OCI-LY1 (cell line): Measurements from ENCODE around the gene RPS6KA2.

ENCODE experiments used
- H2AFZ ChIP-seq: fragments of 200-600 bp; sonication (generic), shearing (Covaris generic); 2 replicates; pipeline ENCODE4 v1.6.0; 2014; ENCODE audit warnings: antibody characterized with exemption, mild to moderate bottlenecking, low read length
- H3F3A ChIP-seq: fragments of 200-600 bp; sonication (generic), shearing (Covaris generic); 2 replicates; pipeline ENCODE4 v1.6.0; 2014; ENCODE audit warnings: mild to moderate bottlenecking, antibody characterized with exemption, low read length, moderate library complexity; ENCODE audit not compliant: insufficient read depth
- H3K27ac ChIP-seq: fragments of 200-600 bp; sonication (generic); 2 replicates; pipeline ENCODE4 v1.5.1; 2014; ENCODE audit warnings: low read length, mixed run types, mild to moderate bottlenecking, low read depth; ENCODE audit not compliant: poor library complexity, severe bottlenecking
- H3K27me3 ChIP-seq: fragments of 200-600 bp; sonication (generic); 2 replicates; pipeline ENCODE4 v1.6.0; 2014; ENCODE audit warnings: antibody characterized with exemption, mild to moderate bottlenecking, low read length, moderate library complexity; ENCODE audit not compliant: insufficient read depth
- H3K36me3 ChIP-seq: fragments of 200-600 bp; sonication (generic); 2 replicates; pipeline ENCODE4 v1.6.1; 2014; ENCODE audit warnings: mild to moderate bottlenecking, antibody characterized with exemption, low read length, moderate library complexity, mixed read lengths; ENCODE audit not compliant: insufficient read depth
- H3K4me1 ChIP-seq: fragments of 200-600 bp; sonication (generic); 2 replicates; pipeline ENCODE4 v1.5.1; 2014; ENCODE audit warnings: mild to moderate bottlenecking, low read length, moderate library complexity; ENCODE audit not compliant: insufficient read depth, severe bottlenecking
- H3K4me2 ChIP-seq: fragments of 200-600 bp; sonication (generic), shearing (Covaris generic); 2 replicates; pipeline ENCODE4 v1.6.1; 2014; ENCODE audit warnings: low read length
- H3K4me3 ChIP-seq: fragments of 200-600 bp; sonication (generic); 2 replicates; pipeline ENCODE4 v1.5.1; 2014; ENCODE audit warnings: low read length, low read depth, mild to moderate bottlenecking, mixed read lengths; ENCODE audit not compliant: poor library complexity, severe bottlenecking
- H3K79me2 ChIP-seq: fragments of 200-600 bp; shearing (Covaris generic); 2 replicates; pipeline ENCODE4 v1.6.1; 2016; ENCODE audit warnings: mixed run types, low read length, mixed read lengths; ENCODE audit not compliant: insufficient read depth
- H3K9ac ChIP-seq: fragments of 200-600 bp; sonication (generic), shearing (Covaris generic); 2 replicates; pipeline ENCODE4 v1.6.1; 2014; ENCODE audit warnings: mild to moderate bottlenecking, low read length, mixed read lengths
- H3K9me2 ChIP-seq: fragments of 200-600 bp; sonication (generic), shearing (Covaris generic); 2 replicates; pipeline ENCODE4 v1.6.1; 2014; ENCODE audit warnings: low read depth, mild to moderate bottlenecking, low read length, mixed read lengths
- H3K9me3 ChIP-seq: fragments of 200-600 bp; shearing (Covaris generic); 2 replicates; pipeline ENCODE4 v1.6.1; 2014; ENCODE audit warnings: low read length, mixed read lengths
- H4K20me1 ChIP-seq: fragments of 200-600 bp; sonication (generic), shearing (Covaris generic); 2 replicates; pipeline ENCODE4 v1.6.0; 2016; ENCODE audit warnings: mild to moderate bottlenecking, low read length; ENCODE audit not compliant: insufficient read depth
- EZH2 ChIP-seq: fragments of 200-600 bp; sonication (generic), shearing (Covaris generic); IDR thresholded peaks from 2 replicates; pipeline ENCODE4 v1.8.0; 2017; ENCODE audit warnings: borderline replicate concordance, mixed run types, mild to moderate bottlenecking, antibody characterized with exemption, low read length, moderate library complexity, mixed read lengths
- TF ChIP-seq, protein P1 (sequence below): fragments of 200-600 bp; sonication (generic), shearing (Covaris generic); IDR thresholded peaks from 2 replicates; pipeline ENCODE4 v1.5.1; 2017; ENCODE audit warnings: mild to moderate bottlenecking, antibody characterized with exemption, low read length, moderate library complexity, mixed read lengths

The RPS6KA2 gene

DNA sequence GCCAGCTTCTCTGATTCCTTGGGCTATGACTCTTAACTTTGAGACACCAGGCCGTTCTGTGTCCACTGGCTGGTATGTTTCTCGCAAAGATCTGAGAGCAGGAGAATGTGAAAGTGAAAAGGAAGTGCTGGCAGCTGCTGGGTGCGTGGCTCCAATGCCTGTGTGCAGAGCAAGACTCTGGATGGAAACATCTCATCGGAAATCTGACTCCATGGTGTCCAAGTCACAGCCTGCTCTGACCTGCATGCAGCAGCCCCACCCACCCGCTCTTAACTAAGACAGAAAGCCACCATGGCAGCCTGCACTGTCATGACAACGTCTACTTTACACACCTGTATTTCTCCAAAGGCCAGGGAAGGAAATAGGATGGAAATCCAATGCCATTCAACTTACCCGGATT lies 178.0 kb downstream of the RPS6KA2 start:
- no peak overlapping the region for H3K27ac ChIP-seq

DNA sequence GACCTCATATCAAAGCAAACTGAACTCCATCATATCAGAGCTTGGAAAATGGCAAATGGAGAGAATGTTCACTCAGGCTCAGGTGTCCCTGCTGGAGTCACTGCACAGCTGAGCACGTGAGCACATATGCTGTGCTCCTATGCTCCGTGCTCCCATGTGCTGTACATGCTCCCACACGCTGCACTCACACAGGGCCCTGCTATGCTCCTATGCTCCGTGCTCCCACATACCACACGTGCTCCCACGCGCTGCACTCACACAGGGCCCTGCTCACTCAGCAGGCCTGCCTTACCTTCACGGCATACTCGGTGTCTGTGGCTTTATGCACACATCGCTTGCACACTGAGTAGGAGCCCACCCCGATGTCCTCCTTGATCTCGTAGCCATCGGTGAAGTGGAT lies 178.6 kb downstream of the RPS6KA2 start:
- Histone ChIP-seq H3K4me1 (no peaks in the 10 kb centered on the region), H3K9me2 (no peaks in the 10 kb centered on the region), H3K9ac (no peak overlapping the region), H3K27ac (no peak overlapping the region), H3K4me3 (no peak overlapping the region), H3K79me2 (no peaks in the 10 kb centered on the region), H4K20me1 (no peaks in the 10 kb centered on the region), H3F3A (no peaks in the 10 kb centered on the region), H2AFZ (no peak overlapping the region), H3K27me3 (0 out of 2 replicates have a peak, but pooled peaks cover 3% of the 10 kb centered on the region), H3K36me3 (no peaks in the 10 kb centered on the region; the same call in 1 of the 2 replicates), H3K9me3 (no peaks in the 10 kb centered on the region), H3K4me2 (no peak overlapping the region)
- TF ChIP-seq EZH2: no peak
- TF ChIP-seq, protein P1, sequence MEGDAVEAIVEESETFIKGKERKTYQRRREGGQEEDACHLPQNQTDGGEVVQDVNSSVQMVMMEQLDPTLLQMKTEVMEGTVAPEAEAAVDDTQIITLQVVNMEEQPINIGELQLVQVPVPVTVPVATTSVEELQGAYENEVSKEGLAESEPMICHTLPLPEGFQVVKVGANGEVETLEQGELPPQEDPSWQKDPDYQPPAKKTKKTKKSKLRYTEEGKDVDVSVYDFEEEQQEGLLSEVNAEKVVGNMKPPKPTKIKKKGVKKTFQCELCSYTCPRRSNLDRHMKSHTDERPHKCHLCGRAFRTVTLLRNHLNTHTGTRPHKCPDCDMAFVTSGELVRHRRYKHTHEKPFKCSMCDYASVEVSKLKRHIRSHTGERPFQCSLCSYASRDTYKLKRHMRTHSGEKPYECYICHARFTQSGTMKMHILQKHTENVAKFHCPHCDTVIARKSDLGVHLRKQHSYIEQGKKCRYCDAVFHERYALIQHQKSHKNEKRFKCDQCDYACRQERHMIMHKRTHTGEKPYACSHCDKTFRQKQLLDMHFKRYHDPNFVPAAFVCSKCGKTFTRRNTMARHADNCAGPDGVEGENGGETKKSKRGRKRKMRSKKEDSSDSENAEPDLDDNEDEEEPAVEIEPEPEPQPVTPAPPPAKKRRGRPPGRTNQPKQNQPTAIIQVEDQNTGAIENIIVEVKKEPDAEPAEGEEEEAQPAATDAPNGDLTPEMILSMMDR: no peak

More for the DNA sequence above, 178.0 kb downstream of the RPS6KA2 start:
- H3K9me3 ChIP-seq: no peaks in the 10 kb centered on the region
- no peak overlapping the region for H3K4me2 ChIP-seq
- H4K20me1 ChIP-seq: no peaks in the 10 kb centered on the region
- no peak overlapping the region for H3K4me3 ChIP-seq
- H3K79me2 ChIP-seq: no peaks in the 10 kb centered on the region
- H3K9ac ChIP-seq: no peak overlapping the region
- no peaks in the 10 kb centered on the region for H3F3A ChIP-seq
- TF ChIP-seq EZH2: no peak
- TF ChIP-seq, protein P1: no peak
- H3K4me1 ChIP-seq: no peaks in the 10 kb centered on the region
- no peak overlapping the region for H2AFZ ChIP-seq
- no peaks in the 10 kb centered on the region; the same call in 1 of the 2 replicates for H3K36me3 ChIP-seq
- no peaks in the 10 kb centered on the region for H3K9me2 ChIP-seq
- H3K27me3 ChIP-seq: 0 out of 2 replicates have a peak, but pooled peaks cover 3% of the 10 kb centered on the region

DNA sequence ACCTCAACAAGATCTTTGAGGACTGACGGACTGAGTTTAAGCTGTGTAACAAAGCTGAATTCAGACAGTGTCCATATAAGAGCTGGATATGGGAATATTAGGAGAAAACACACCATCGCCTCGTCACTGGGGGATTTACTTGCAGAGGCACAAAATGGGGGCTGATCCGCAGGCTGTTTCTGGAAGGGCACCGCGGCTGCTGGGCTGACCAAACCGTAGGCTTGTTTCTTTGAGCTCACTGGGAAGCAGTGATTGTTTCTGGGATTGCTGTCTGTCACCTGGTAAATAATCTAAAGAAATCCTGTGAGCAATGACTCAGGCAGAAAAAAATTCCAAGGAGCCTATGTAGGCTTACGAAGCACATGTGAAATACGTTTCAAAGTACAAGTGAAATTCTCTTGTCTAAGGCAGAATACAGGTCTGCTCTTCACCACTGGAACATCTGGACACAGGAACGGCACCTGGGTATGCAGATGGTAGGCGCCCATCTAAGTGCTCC lies 180.4 kb downstream of the RPS6KA2 start:
- Histone ChIP-seq H3K27ac (no peak overlapping the region), H3F3A (no peaks in the 10 kb centered on the region), H3K79me2 (no peaks in the 10 kb centered on the region), H3K9me3 (no peaks in the 10 kb centered on the region), H3K9ac (no peak overlapping the region), H4K20me1 (no peaks in the 10 kb centered on the region), H3K27me3 (no peaks in the 10 kb centered on the region; the same call in 1 of the 2 replicates), H3K4me1 (no peaks in the 10 kb centered on the region), H2AFZ (no peak overlapping the region), H3K4me3 (no peak overlapping the region), H3K9me2 (no peaks in the 10 kb centered on the region), H3K36me3 (no peaks in the 10 kb centered on the region; the same call in 1 of the 2 replicates), H3K4me2 (no peak overlapping the region)
- no peak for TF ChIP-seq EZH2
- TF ChIP-seq, protein P1: no peak
